ENCODE data around the gene TMEM255B. TPM values are rescaled to one million over a fixed set of nuclear protein-coding genes. Genes with fewer than 3 reads are reported as not detected.
"Not testable (repeated sequence)": the region's sequence is repeated elsewhere in the genome, so short reads cannot be mapped to it uniquely, and the experiment has no call there.

TMEM255B gene
- total RNA-seq, 1 experiment from 2014 or later, result 7.0 TPM

DNA sequence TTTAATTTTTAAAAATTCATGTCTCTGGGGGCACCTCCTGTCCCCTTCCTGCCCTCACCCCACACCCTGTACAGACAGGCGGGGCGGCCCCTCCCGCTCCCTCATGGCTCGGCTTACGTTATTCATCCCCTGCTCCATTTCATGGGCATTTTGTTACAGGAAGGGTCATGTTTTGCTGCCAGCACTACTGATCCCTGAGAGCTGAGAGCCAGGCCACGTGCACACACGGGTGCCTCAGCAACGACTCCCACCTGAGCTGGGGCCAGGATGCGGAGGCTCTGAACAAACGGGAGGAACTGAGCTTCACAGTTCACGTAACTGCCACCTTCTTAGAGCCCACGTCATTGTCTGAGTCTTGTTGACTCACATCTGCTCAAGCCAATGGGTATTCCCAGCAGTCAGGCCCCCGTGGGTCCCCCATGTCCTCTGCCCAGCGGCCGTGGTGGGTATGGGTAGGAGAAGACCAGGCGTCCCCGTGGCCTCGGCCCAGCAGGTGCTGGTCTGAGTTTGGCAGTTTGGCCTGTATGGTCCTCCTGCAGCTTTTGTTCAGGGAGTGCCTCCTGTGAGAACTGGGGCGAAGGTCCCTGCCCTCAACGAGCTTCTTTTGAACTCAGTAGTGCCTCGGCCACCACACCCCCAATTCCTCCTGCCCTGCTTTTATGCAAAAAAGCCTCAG is 16.4 kb upstream of the TMEM255B start:
- intact Hi-C loops (cut with micrococcal nuclease), result no loop called here
- Mint-ChIP-seq H3K27ac (ENCODE audit: low read depth, unreplicated experiment) (no peak overlapping the region), H3K4me3 (ENCODE audit: unreplicated experiment) (no peak overlapping the region), H3K36me3 (ENCODE audit: insufficient read depth, unreplicated experiment) (no peaks in the 10 kb centered on the region), H3K9me3 (ENCODE audit: unreplicated experiment) (no peaks in the 10 kb centered on the region), H3K27me3 (ENCODE audit: insufficient read depth, unreplicated experiment) (no peaks in the 10 kb centered on the region), H3K4me1 (ENCODE audit: insufficient read depth, unreplicated experiment) (peaks cover 8% of the 10 kb centered on the region)
- ChIA-PET CTCF (interaction anchor here (0.6 kb wide), 1 partner anchor 541 kb away, joined by 3 read pairs; no protein-coding TSS in a partner anchor), POLR2A (no interaction called here)
- no peak for DNase-seq (ENCODE audit: unreplicated experiment)
- TF ChIP-seq, protein P1, sequence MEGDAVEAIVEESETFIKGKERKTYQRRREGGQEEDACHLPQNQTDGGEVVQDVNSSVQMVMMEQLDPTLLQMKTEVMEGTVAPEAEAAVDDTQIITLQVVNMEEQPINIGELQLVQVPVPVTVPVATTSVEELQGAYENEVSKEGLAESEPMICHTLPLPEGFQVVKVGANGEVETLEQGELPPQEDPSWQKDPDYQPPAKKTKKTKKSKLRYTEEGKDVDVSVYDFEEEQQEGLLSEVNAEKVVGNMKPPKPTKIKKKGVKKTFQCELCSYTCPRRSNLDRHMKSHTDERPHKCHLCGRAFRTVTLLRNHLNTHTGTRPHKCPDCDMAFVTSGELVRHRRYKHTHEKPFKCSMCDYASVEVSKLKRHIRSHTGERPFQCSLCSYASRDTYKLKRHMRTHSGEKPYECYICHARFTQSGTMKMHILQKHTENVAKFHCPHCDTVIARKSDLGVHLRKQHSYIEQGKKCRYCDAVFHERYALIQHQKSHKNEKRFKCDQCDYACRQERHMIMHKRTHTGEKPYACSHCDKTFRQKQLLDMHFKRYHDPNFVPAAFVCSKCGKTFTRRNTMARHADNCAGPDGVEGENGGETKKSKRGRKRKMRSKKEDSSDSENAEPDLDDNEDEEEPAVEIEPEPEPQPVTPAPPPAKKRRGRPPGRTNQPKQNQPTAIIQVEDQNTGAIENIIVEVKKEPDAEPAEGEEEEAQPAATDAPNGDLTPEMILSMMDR (IDR thresholded peaks at IDR 0.05; ENCODE audit: unreplicated experiment), result no peak
- no TSS peak for BruUV-seq (replicated peaks)

DNA sequence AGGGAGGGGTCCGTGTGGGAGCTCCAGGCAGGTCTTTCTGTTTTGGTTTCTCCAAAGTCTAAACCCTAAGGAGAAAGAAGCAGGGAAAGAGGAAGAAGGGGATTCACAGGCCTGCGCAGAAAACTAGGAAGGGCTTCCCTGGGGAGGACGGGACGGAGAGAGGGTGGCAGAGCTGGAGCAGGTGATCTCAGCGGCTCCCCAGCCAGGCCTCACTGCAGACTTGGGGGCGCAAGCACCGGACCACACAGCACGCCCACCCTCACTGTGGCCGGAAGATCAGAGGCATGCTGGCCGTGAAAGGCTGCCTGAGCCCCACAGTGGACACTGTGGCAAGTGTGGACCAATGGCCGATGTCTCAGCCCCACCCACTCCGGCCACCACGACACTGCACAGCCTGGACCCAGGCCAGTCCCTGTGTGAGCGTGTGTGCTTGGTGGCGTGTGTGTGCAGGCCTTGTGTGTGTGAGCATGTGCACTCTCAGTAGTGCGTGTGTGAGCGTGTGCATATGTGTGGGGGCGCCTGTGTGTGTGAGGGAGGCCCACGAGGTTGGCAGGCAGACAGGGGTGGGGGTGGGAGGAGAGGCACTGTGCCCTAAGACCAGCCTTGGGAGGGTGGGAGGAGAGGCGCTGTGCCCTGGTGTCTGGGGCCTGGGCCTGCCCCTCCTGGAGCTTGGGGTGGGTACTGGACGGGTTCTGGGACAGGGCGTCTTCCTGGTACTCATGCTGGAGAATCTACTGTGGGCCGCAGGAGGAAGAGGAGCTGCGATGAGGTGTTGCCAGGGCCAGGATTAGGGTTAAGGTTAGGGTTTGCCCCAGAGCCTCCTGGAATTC is 15.4 kb upstream of the TMEM255B start:
- POLR2A ChIA-PET, result interaction anchor here (0.5 kb wide), 1 partner anchor 31 kb away, joined by 5 read pairs; no protein-coding TSS in a partner anchor

DNA sequence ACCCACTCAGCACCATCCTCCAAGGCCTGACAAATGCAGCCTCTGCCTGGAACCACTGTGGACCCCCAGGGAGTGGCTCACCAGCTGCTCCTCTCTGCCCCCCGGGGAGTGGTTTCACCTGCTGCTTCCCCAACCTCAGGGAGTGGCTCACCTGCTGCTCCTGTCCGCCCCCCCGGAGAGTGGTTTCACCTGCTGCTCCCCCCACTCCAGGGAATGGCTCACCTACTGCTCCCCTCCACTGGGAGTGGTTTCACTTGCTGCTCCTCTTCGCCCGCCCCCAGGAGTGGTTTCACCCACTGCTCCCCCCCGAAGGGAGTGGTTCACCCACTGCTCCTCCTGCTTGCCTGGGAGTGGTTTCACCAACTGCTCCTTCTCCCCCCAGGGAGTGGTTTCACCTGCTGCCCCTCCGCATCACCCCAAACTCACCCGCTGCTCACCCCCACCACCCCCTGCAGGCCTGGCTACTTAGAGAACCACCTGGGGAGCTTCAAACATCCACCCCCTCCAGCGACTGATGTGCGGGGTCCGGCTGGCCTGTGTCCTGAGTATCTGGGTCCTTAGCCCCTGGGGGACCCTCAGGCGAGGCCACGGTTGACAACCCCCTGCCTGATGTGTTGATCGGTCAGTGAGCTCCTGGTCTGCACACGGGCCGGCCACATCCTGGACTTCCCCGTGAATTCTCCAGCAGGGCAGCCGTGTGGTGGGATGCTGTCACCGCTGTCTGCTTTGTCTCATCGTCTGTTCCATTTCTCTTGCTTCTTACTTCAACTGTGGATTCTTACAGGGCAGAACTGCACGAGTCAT is 14.6 kb upstream of the TMEM255B start:
- ChIA-PET POLR2A (interaction anchor here (0.5 kb wide), 1 partner anchor 30 kb away, joined by 5 read pairs; no protein-coding TSS in a partner anchor), CTCF (no interaction called here)
- TF ChIP-seq, protein P1 (IDR thresholded peaks at IDR 0.05; ENCODE audit: unreplicated experiment), result no peak
- intact Hi-C loops (cut with micrococcal nuclease), result no loop called here
- Mint-ChIP-seq H3K36me3 (ENCODE audit: insufficient read depth, unreplicated experiment) (no peaks in the 10 kb centered on the region), H3K4me1 (ENCODE audit: insufficient read depth, unreplicated experiment) (peaks cover 8% of the 10 kb centered on the region), H3K27ac (ENCODE audit: low read depth, unreplicated experiment) (no peak overlapping the region), H3K27me3 (ENCODE audit: insufficient read depth, unreplicated experiment) (no peaks in the 10 kb centered on the region), H3K9me3 (ENCODE audit: unreplicated experiment) (no peaks in the 10 kb centered on the region), H3K4me3 (ENCODE audit: unreplicated experiment) (no peak overlapping the region)
- DNase-seq (ENCODE audit: unreplicated experiment), result no peak
- no TSS peak for BruUV-seq (replicated peaks)

More for the DNA sequence above, 15.4 kb upstream of the TMEM255B start:
- intact Hi-C loops (cut with micrococcal nuclease), result no loop called here
- no TSS peak for BruUV-seq (replicated peaks)
- Mint-ChIP-seq H3K36me3 (ENCODE audit: insufficient read depth, unreplicated experiment) (no peaks in the 10 kb centered on the region), H3K4me1 (ENCODE audit: insufficient read depth, unreplicated experiment) (peaks cover 8% of the 10 kb centered on the region), H3K9me3 (ENCODE audit: unreplicated experiment) (no peaks in the 10 kb centered on the region), H3K27me3 (ENCODE audit: insufficient read depth, unreplicated experiment) (no peaks in the 10 kb centered on the region), H3K4me3 (ENCODE audit: unreplicated experiment) (no peak overlapping the region), H3K27ac (ENCODE audit: low read depth, unreplicated experiment) (no peak overlapping the region)
- no peak for DNase-seq (ENCODE audit: unreplicated experiment)
- TF ChIP-seq, protein P1 (IDR thresholded peaks at IDR 0.05; ENCODE audit: unreplicated experiment), result no peak
- CTCF ChIA-PET, result no interaction called here

DNA sequence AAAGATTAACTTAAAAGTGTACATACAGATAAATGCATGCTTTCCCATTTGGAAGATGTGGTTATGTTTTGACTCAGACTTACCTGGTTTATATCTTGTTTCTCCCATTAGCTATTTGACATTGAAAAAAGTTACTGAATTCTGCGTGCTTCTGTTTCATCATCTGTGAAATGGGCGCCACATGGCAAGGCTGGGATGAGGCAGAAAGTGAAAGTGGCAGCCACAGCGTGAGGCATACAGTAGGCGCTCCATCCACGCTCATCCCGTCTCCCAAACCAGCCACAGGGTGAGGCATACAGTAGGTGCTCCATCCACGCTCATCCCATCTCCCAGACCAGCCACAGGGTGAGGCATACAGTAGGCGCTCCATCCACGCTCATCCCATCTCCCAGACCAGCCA is 14.0 kb upstream of the TMEM255B start:
- no peaks in the 10 kb centered on the region for H3K27me3 Mint-ChIP-seq (ENCODE audit: insufficient read depth, unreplicated experiment)
- no peaks in the 10 kb centered on the region for H3K36me3 Mint-ChIP-seq (ENCODE audit: insufficient read depth, unreplicated experiment)
- peaks cover 8% of the 10 kb centered on the region for H3K4me1 Mint-ChIP-seq (ENCODE audit: insufficient read depth, unreplicated experiment)
- H3K4me3 Mint-ChIP-seq (ENCODE audit: unreplicated experiment), result no peak overlapping the region
- H3K27ac Mint-ChIP-seq (ENCODE audit: low read depth, unreplicated experiment), result no peak overlapping the region
- TF ChIP-seq, protein P1 (IDR thresholded peaks at IDR 0.05; ENCODE audit: unreplicated experiment), result no peak
- H3K9me3 Mint-ChIP-seq (ENCODE audit: unreplicated experiment), result no peaks in the 10 kb centered on the region
- BruUV-seq (replicated peaks), result no TSS peak
- DNase-seq (ENCODE audit: unreplicated experiment), result no peak
- POLR2A ChIA-PET, result no interaction called here
- intact Hi-C loops (cut with micrococcal nuclease), result no loop called here
- CTCF ChIA-PET, result interaction anchor here (0.6 kb wide), 1 partner anchor 458 kb away, joined by 3 read pairs; no protein-coding TSS in a partner anchor

DNA sequence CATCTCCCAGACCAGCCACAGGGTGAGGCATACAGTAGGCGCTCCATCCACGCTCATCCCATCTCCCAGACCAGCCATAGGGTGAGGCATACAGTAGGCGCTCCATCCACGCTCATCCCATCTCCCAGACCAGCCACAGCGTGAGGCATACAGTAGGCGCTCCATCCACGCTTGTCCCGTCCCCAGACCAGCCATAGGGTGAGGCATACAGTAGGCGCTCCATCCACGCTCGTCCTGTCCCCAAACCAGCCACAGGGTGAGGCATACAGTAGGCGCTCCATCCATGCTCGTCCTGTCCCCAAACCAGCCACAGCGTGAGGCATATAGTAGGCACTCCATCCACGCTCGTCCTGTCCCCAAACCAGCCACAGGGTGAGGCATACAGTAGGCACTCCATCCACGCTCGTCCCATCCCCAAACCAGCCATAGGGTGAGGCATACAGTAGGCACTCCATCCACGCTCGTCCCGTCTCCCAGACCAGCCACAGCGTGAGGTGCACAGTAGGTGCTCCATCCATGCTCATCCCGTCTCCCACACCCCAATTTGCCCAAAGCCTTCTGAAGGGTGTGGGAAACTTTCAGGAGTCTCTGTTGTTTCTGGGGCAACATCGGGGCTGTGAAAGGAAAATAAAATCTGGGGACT is 13.4 kb upstream of the TMEM255B start:
- H3K36me3 Mint-ChIP-seq (ENCODE audit: insufficient read depth, unreplicated experiment); H3K27me3 Mint-ChIP-seq (ENCODE audit: insufficient read depth, unreplicated experiment); H3K4me1 Mint-ChIP-seq (ENCODE audit: insufficient read depth, unreplicated experiment); H3K9me3 Mint-ChIP-seq (ENCODE audit: unreplicated experiment); BruUV-seq (replicated peaks); intact Hi-C loops (cut with micrococcal nuclease); H3K27ac Mint-ChIP-seq (ENCODE audit: low read depth, unreplicated experiment); POLR2A ChIA-PET; DNase-seq (ENCODE audit: unreplicated experiment); H3K4me3 Mint-ChIP-seq (ENCODE audit: unreplicated experiment): not testable (repeated sequence)
- CTCF ChIA-PET, result interaction anchor here (0.6 kb wide), 1 partner anchor 458 kb away, joined by 3 read pairs; no protein-coding TSS in a partner anchor

Data from MCF 10A (cell line).